ENCODE data around the gene CLK1. TPM values are rescaled to one million over a fixed set of nuclear protein-coding genes. Genes with fewer than 3 reads are reported as not detected.

The CLK1 gene
- total RNA-seq, 3 donors from 2014 or later = 62.0 to 138 (median 88.3) TPM

DNA sequence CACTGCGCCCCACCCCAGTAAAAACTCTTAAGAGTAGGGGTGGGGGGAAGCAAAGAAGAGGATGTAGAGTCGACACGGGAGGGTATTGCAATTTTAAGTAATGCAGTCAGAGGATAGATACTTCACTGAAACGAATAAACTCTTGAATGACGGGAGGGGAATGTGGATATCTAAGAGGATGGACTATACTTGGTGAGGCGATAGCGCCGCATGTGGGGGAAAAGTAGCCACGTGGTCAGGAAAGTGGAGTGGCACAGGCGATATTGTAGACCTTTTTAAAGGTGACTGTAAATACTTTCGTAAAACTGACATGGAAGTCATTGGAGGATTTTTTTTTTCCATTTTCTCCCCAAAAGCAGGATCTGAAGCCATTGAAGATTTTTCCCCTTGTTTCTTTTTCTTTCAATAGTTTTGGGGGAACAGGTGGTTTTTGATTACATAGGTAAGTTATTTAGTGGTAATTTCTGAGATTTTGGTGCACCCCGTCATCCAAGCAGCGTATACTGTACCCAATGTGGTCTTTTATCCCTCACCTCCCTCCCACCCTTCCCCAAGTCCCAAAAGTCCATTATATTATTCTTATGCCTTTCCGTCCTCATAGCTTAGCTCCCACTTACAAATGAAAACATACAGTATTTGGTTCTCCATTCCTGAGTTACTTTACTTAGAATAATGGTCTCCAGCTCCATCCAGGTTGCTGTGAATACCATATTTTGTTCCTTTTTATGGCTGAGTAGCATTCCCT lies 13.8 kb downstream of the CLK1 start:
- H3K4me3 ChIP-seq = no peak overlapping the region
- DNase-seq (no peak), ATAC-seq (no peak)
- peaks cover 9% of the 10 kb centered on the region for H3K4me1 ChIP-seq (ENCODE audit: low read depth)
- no peaks in the 10 kb centered on the region for H3K9me3 ChIP-seq
- H3K36me3 ChIP-seq (ENCODE audit: low read depth) = peaks cover 5% of the 10 kb centered on the region
- intact Hi-C loops (cut with DNase I, micrococcal nuclease) = no loop called here
- TF ChIP-seq, protein P1, sequence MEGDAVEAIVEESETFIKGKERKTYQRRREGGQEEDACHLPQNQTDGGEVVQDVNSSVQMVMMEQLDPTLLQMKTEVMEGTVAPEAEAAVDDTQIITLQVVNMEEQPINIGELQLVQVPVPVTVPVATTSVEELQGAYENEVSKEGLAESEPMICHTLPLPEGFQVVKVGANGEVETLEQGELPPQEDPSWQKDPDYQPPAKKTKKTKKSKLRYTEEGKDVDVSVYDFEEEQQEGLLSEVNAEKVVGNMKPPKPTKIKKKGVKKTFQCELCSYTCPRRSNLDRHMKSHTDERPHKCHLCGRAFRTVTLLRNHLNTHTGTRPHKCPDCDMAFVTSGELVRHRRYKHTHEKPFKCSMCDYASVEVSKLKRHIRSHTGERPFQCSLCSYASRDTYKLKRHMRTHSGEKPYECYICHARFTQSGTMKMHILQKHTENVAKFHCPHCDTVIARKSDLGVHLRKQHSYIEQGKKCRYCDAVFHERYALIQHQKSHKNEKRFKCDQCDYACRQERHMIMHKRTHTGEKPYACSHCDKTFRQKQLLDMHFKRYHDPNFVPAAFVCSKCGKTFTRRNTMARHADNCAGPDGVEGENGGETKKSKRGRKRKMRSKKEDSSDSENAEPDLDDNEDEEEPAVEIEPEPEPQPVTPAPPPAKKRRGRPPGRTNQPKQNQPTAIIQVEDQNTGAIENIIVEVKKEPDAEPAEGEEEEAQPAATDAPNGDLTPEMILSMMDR (IDR thresholded peaks at IDR 0.05) = no peak

DNA sequence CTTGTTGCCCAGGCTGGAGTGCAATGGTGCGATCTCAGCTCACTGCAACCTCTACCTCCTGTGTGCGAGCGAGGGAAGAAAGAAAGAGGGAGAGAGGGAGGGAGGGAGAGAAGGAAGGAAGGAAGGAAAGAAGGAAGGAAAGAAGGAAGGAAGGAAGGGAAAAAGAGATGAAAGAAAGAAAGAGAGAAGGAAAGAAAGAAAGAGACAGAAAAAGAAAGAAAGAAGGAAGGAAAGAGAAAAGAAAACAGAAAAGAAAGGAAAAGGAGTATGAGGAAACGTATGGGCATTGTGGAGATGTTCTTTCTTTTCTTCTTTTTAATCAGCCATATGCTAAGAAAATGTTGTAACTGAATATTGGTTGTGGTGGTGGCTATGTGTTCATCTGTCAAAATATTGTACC lies 16.5 kb downstream of the CLK1 start:
- no peaks in the 10 kb centered on the region for H3K36me3 ChIP-seq (ENCODE audit: low read depth)
- TF ChIP-seq, protein P1 (IDR thresholded peaks at IDR 0.05) = no peak
- no peak for DNase-seq
- ATAC-seq = no peak
- intact Hi-C loops (cut with DNase I, micrococcal nuclease) = no loop called here
- peaks cover 9% of the 10 kb centered on the region for H3K4me1 ChIP-seq (ENCODE audit: low read depth)
- no peaks in the 10 kb centered on the region for H3K9me3 ChIP-seq
- no peak overlapping the region for H3K4me3 ChIP-seq

DNA sequence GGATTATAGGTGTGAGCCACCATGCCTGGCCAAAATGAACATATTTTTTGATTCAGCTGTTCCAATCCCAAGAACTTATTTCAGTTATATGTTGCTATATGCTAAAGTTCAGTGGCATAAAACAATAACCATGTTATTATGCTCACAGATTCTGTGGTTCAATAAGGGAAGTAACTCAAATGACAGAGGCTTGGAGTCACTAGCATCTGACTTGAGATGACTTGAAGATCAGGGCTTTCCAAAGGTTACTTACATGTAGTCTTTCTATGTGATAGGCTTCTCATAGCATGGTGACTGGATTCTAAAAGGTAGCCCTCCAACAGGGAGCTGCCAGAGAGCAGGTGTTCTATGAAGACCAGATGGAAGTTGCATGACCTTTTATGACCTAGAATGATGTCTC lies 17.2 kb downstream of the CLK1 start:
- intact Hi-C loops (cut with DNase I, micrococcal nuclease) = no loop called here
- no peaks in the 10 kb centered on the region for H3K9me3 ChIP-seq
- ATAC-seq (peak; percentile 58), DNase-seq (no peak)
- H3K4me1 ChIP-seq (ENCODE audit: low read depth) = peaks cover 9% of the 10 kb centered on the region
- no peak overlapping the region for H3K4me3 ChIP-seq
- TF ChIP-seq, protein P1 (IDR thresholded peaks at IDR 0.05) = no peak
- H3K36me3 ChIP-seq (ENCODE audit: low read depth) = no peaks in the 10 kb centered on the region

DNA sequence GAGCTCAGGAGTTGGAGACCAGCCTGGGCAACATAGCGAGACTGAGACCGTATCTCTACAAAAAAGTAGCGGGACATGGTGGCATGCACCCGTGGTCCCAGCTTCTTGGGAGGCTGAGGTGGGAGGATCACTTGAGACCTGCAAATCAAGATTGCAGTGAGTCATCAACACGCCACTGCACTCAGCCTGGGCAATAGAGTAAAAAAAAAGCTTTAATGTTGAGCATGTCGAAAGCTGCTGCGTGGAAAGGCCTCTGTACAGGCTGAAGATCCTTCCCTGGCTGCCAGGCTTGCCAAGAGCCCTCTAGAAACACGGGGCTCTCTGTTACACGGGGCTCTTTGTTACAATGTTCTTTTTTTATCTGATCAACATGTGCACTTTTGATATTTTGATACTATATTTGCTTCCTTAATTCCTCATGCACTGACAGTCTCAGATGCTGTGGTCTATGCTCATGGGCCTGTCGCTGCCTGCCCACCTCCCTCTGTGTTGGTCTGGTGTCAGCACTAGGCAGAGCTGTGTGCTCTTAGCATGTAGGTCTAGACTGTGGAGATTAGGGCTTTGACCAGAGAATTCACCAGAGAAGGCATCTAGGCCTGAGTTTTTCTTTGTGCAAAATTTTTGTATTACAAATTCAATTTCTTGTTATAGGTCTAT lies 18.7 kb downstream of the CLK1 start:
- intact Hi-C loops (cut with DNase I, micrococcal nuclease) = no loop called here
- Histone ChIP-seq H3K4me1 (ENCODE audit: low read depth) (peaks cover 9% of the 10 kb centered on the region), H3K4me3 (no peak overlapping the region), H3K9me3 (no peaks in the 10 kb centered on the region), H3K36me3 (ENCODE audit: low read depth) (no peaks in the 10 kb centered on the region)
- no peak for ATAC-seq
- no peak for DNase-seq
- TF ChIP-seq, protein P1 (IDR thresholded peaks at IDR 0.05) = no peak

DNA sequence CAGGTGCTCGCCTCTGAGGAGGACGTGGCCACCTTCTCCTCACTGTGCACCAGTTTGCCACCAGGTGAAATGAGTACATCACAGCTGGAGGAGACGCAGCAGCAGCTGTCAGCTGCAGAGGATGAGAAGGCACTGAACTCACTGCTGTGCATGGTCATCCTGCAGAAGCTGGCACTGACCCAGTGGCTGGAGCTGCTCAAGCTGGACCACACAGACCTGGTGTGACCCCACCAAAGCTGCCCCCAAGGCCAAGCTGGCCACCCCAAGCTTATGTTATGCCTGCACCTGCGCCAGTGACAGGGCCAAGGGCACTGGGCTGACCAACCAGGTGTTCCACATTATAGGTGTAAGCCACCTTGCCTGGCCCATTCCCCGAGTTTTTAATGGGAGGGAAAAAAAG lies 19.3 kb downstream of the CLK1 start:
- H3K4me1 ChIP-seq (ENCODE audit: low read depth) = peaks cover 9% of the 10 kb centered on the region
- intact Hi-C loops (cut with DNase I, micrococcal nuclease) = no loop called here
- H3K9me3 ChIP-seq = no peaks in the 10 kb centered on the region
- no peak overlapping the region for H3K4me3 ChIP-seq
- DNase-seq (no peak), ATAC-seq (no peak)
- TF ChIP-seq, protein P1 (IDR thresholded peaks at IDR 0.05) = no peak
- no peaks in the 10 kb centered on the region for H3K36me3 ChIP-seq (ENCODE audit: low read depth)

Data from mucosa of descending colon (tissue), 3 donors.